CD14-positive monocyte (primary cell): ENCODE measurements around the gene FAM83D. TPM values are rescaled to one million over a fixed set of nuclear protein-coding genes. Genes with fewer than 3 reads are reported as not detected.

Experiments used
- DNase-seq, 3 donors: peaks; one replicate each; pipeline ENCODE4 v3.0.0-alpha.2; 2011 to 2022
- H2AFZ ChIP-seq: 2 replicates; pipeline ENCODE4 v1.6.0; 2012; ENCODE audit warnings: mild to moderate bottlenecking, low read depth, low read length, inconsistent platforms; ENCODE audit not compliant: insufficient read depth, poor library complexity, severe bottlenecking
- H3K27ac ChIP-seq, 2 donors: 1 replicate in 1 of 2; 2 replicates in 1 of 2; pipeline ENCODE4 v1.5.1; 2012 to 2013; ENCODE audit warnings: low read length in 2 of 2, control low read depth in 1 of 2, inconsistent platforms in 1 of 2, low read depth in 1 of 2, mild to moderate bottlenecking in 1 of 2
- H3K27me3 ChIP-seq, 2 donors: one replicate each; pipeline versions ENCODE4 v1.6.0 to v1.6.1; 2011 to 2013; ENCODE audit warnings: low read length in 2 of 2; ENCODE audit not compliant: control insufficient read depth in 2 of 2, insufficient read depth in 2 of 2
- H3K36me3 ChIP-seq, 2 donors: replicated peaks in 1 of 2; 1 replicate in 1 of 2; 2 replicates in 1 of 2; pipeline versions ENCODE4 v1.5.1 to v1.6.1; 2012 to 2013; ENCODE audit warnings: low read length in 2 of 2, control low read depth in 1 of 2, inconsistent platforms in 1 of 2, mild to moderate bottlenecking in 1 of 2; ENCODE audit not compliant: insufficient read depth in 2 of 2, control insufficient read depth in 1 of 2
- H3K4me1 ChIP-seq, 2 donors: 1 replicate in 1 of 2; 2 replicates in 1 of 2; pipeline versions ENCODE4 v1.5.1 to v1.6.1; 2012 to 2013; ENCODE audit warnings: low read length in 2 of 2, control low read depth in 1 of 2, inconsistent platforms in 1 of 2, mild to moderate bottlenecking in 1 of 2, moderate library complexity in 1 of 2; ENCODE audit not compliant: insufficient read depth in 2 of 2, control insufficient read depth in 1 of 2
- H3K4me2 ChIP-seq: replicated peaks from 2 replicates; pipeline ENCODE3; 2012; ENCODE audit warnings: low read length, moderate library complexity, mild to moderate bottlenecking; ENCODE audit not compliant: poor library complexity, severe bottlenecking; ENCODE audit errors: extremely low read depth
- H3K4me3 ChIP-seq, 3 experiments: fragments of 200-600 bp in 1 of 3; sonication (generic) in 1 of 3; replicated peaks in 1 of 3; 1 replicate in 2 of 3; 2 replicates in 1 of 3; pipeline ENCODE4 v1.5.1; 2011 to 2013; ENCODE audit warnings: low read length in 3 of 3, mild to moderate bottlenecking in 3 of 3, control low read depth in 2 of 3, low read depth in 2 of 3, inconsistent platforms in 1 of 3, moderate library complexity in 1 of 3
- H3K79me2 ChIP-seq: 2 replicates; pipeline ENCODE4 v1.6.0; 2012; ENCODE audit warnings: mild to moderate bottlenecking, control low read depth, inconsistent platforms, low read length, moderate library complexity; ENCODE audit not compliant: insufficient read depth
- H3K9ac ChIP-seq: 2 replicates; pipeline ENCODE4 v1.6.0; 2017; ENCODE audit warnings: low read length, mild to moderate bottlenecking; ENCODE audit not compliant: insufficient read depth, poor library complexity, severe bottlenecking
- H3K9me3 ChIP-seq, 2 donors: replicated peaks in 1 of 2; 1 replicate in 1 of 2; 2 replicates in 1 of 2; pipeline versions ENCODE4 v1.5.1 to v1.6.1; 2012 to 2013; ENCODE audit warnings: low read length in 2 of 2, control low read depth in 1 of 2; ENCODE audit not compliant: control insufficient read depth in 1 of 2, insufficient read depth in 1 of 2
- H4K20me1 ChIP-seq: 2 replicates; pipeline ENCODE4 v1.6.0; 2012; ENCODE audit warnings: mild to moderate bottlenecking, low read length, control low read depth, moderate library complexity; ENCODE audit not compliant: insufficient read depth
- H3K27ac Mint-ChIP-seq, 7 donors: one replicate each; pipeline ENCODE4 v1.8.0; 2020; ENCODE audit warnings: mild to moderate bottlenecking in 7 of 7, mixed read lengths in 7 of 7, moderate library complexity in 6 of 7, inconsistent platforms in 2 of 7
- H3K27me3 Mint-ChIP-seq, 3 donors: one replicate each; pipeline ENCODE4 v1.8.0; 2021 to 2022; ENCODE audit warnings: low read depth in 3 of 3, mild to moderate bottlenecking in 3 of 3, mixed read lengths in 3 of 3, moderate library complexity in 3 of 3, inconsistent platforms in 1 of 3
- H3K36me3 Mint-ChIP-seq, 2 donors: one replicate each; pipeline ENCODE4 v1.8.0; 2020; ENCODE audit warnings: mixed read lengths in 2 of 2, inconsistent platforms in 1 of 2, mild to moderate bottlenecking in 1 of 2
- H3K4me1 Mint-ChIP-seq: one replicate; pipeline ENCODE4 v1.8.0; 2020; ENCODE audit warnings: mild to moderate bottlenecking, mixed read lengths
- H3K4me3 Mint-ChIP-seq, 2 donors: one replicate each; pipeline ENCODE4 v1.8.0; 2020; ENCODE audit warnings: mild to moderate bottlenecking in 2 of 2, mixed read lengths in 2 of 2, moderate library complexity in 1 of 2
- H3K9me3 Mint-ChIP-seq, 7 donors: one replicate each; pipeline ENCODE4 v1.8.0; 2020 to 2022; ENCODE audit warnings: mixed read lengths in 7 of 7, mild to moderate bottlenecking in 6 of 7, moderate library complexity in 6 of 7, inconsistent platforms in 2 of 7
- CTCF ChIP-seq: fragments of 200-600 bp; IDR thresholded peaks from one replicate; pipeline ENCODE4 v1.8.0; 2022; ENCODE audit warnings: antibody characterized with exemption, mild to moderate bottlenecking
- WGBS: methylation state at CpG from one replicate; pipeline ENCODE4 v1.1.5; 2013; ENCODE audit warnings: missing lambda C conversion rate; ENCODE audit not compliant: insufficient coverage; 5-methylcytosine and 5-hydroxymethylcytosine counted together
- intact Hi-C, 2 donors: fragments of 100-400 bp; cut with micrococcal nuclease; formaldehyde crosslinking; loops; one replicate each; pipeline versions ENCODE4 v1.15.0 to v1.15.1; 2023
- polyA plus RNA-seq, 3 donors: library from polyadenylated mRNA; depleted of rRNA in 1 of 3; unstranded in 2 of 3; stranded (reverse) in 1 of 3; fragments of 300-500 nt in 2 of 3; fragments of >200 nt in 1 of 3; fragmentation: Illumina TruSeq in 2 of 3; gene quantifications; 1 replicate in 2 of 3; 2 replicates in 1 of 3; pipeline ENCODE4 v1.2.3, GENCODE V29; 2012 to 2021

Gene FAM83D
- polyA plus RNA-seq, 3 donors = 0.09 to 0.15 TPM; not detected in 1

DNA sequence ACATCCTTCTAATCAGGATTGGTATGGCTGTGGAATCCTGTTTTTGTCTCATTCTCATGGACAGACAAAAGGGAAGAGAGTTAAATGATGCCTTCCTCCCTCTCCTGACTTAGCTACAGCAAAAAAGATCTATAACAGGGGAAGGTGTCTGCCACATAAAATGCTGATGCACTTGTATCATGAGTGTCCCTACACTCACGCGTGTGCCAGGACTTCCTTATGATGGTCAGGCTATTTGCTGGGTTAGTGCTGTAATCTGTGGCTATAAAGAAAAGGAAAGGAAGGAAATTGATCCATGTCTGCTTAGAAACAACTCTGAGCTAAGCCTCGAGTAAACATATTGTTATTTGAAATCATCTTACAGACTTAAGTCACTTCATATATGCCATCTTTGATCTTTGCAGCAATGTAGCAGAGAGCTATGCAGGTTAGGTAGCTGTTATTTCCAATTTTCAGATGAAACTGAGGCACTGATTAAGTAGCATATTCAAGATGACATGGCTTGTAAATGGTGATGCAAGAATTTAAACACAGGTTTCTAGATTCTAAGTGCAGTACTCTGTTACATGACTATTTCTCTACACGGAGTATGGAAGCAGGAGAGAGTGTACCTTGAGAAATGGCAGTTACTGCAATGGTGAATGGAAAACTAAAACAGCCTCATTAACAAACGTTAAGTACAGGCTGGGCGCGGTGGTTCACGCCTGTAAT, 27.6 kb downstream of the FAM83D start:
- Mint-ChIP-seq H3K9me3 (peaks cover 0 to 2% (median 0%) of the 10 kb centered on the region in 7 donors), H3K27ac (no peak overlapping the region), H3K4me3 (no peak overlapping the region), H3K27me3 (no peaks in the 10 kb centered on the region), H3K4me1 (no peaks in the 10 kb centered on the region), H3K36me3 (peaks cover 45 to 47% of the 10 kb centered on the region in 2 donors)
- Histone ChIP-seq H3K9me3 (no peaks in the 10 kb centered on the region), H2AFZ (no peak overlapping the region), H3K9ac (no peak overlapping the region), H4K20me1 (no peaks in the 10 kb centered on the region), H3K79me2 (peaks cover 5% of the 10 kb centered on the region), H3K4me3 (no peak overlapping the region), H3K4me1 (no peaks in the 10 kb centered on the region), H3K36me3 (peaks cover 38 to 61% of the 10 kb centered on the region in 2 donors), H3K27me3 (no peaks in the 10 kb centered on the region), H3K27ac (no peak overlapping the region), H3K4me2 (no peak overlapping the region)
- 100% methylated on average over 1 of the region's 8 CpGs for WGBS
- no peak for DNase-seq
- intact Hi-C loops = no loop called here
- TF ChIP-seq CTCF = no peak

- WGBS = 100% methylated on average over 3 of the region's 5 CpGs
- H3K4me1 ChIP-seq = peaks cover 5 to 8% of the 10 kb centered on the region in 2 donors
- peaks cover 0 to 2% (median 0%) of the 10 kb centered on the region in 7 donors for H3K9me3 Mint-ChIP-seq
- H3K79me2 ChIP-seq = peaks cover 6% of the 10 kb centered on the region
- peaks cover 14 to 17% of the 10 kb centered on the region in 2 donors for H3K36me3 Mint-ChIP-seq
- no peak overlapping the region for H3K4me2 ChIP-seq
- H3K27ac ChIP-seq = no peak overlapping the region
- H3K27me3 ChIP-seq = no peaks in the 10 kb centered on the region
- H3K9ac ChIP-seq = no peak overlapping the region
- no peak overlapping the region for H3K27ac Mint-ChIP-seq
- intact Hi-C loops = no loop called here
- H3K4me1 Mint-ChIP-seq = peaks cover 5% of the 10 kb centered on the region
- DNase-seq = no peak
- H3K4me3 Mint-ChIP-seq = no peak overlapping the region
- H3K27me3 Mint-ChIP-seq = no peaks in the 10 kb centered on the region
- no peak for TF ChIP-seq CTCF
- no peak overlapping the region for H2AFZ ChIP-seq
- H3K36me3 ChIP-seq = peaks cover 10 to 25% of the 10 kb centered on the region in 2 donors
- no peaks in the 10 kb centered on the region for H3K9me3 ChIP-seq
- no peaks in the 10 kb centered on the region for H4K20me1 ChIP-seq
- H3K4me3 ChIP-seq = no peak overlapping the region
These were observed 31.1 kb downstream of the FAM83D start for GRCh38 chr20:38957235-38957876.
